Measurements from ENCODE around the gene SAMD4A. TPM values are rescaled to one million over a fixed set of nuclear protein-coding genes. Genes with fewer than 3 reads are reported as not detected.
A peak's percentile ranks its signal among the peaks of the same experiment; 100 is the strongest.

Gene SAMD4A
- total RNA-seq, 3 donors from 2014 or later: 28.5 to 44.6 (median 36.2) TPM

DNA sequence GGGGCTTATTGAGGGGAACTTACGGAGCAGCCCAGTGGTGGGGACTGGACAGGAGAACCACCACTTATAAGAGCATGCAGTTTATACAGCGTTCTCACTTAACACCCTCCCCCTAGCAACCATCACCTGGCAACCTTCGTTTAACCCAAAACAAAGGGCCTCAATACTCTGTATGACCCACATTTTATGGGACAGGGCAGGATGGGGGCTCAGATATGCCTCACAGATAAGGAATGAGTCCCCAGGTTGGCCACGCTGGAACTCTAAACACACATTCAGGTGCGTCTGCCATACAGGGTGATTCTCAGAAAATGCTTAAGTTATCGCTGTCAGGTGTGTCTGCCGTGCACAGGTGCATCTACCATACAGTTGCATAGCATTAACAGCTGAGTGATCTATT is 236.5 kb downstream of the SAMD4A start:
- H3K27ac ChIP-seq: no peak overlapping the region
- H3K4me3 ChIP-seq: no peak overlapping the region
- intact Hi-C loops (cut with DNase I; ENCODE audit: low total_unique reads): no loop called here
- H3K4me1 ChIP-seq: no peaks in the 10 kb centered on the region
- no peaks in the 10 kb centered on the region for H3K27me3 ChIP-seq
- no peak for DNase-seq (ENCODE audit: low spot score in 2 of 2)
- no peaks in the 10 kb centered on the region for H3K9me3 ChIP-seq
- no peaks in the 10 kb centered on the region for H3K36me3 ChIP-seq
- TF ChIP-seq POLR2AphosphoS5 (IDR thresholded peaks at IDR 0.05) (no peak), POLR2A (IDR thresholded peaks at IDR 0.05) (no peak)
- TF ChIP-seq, protein P1, sequence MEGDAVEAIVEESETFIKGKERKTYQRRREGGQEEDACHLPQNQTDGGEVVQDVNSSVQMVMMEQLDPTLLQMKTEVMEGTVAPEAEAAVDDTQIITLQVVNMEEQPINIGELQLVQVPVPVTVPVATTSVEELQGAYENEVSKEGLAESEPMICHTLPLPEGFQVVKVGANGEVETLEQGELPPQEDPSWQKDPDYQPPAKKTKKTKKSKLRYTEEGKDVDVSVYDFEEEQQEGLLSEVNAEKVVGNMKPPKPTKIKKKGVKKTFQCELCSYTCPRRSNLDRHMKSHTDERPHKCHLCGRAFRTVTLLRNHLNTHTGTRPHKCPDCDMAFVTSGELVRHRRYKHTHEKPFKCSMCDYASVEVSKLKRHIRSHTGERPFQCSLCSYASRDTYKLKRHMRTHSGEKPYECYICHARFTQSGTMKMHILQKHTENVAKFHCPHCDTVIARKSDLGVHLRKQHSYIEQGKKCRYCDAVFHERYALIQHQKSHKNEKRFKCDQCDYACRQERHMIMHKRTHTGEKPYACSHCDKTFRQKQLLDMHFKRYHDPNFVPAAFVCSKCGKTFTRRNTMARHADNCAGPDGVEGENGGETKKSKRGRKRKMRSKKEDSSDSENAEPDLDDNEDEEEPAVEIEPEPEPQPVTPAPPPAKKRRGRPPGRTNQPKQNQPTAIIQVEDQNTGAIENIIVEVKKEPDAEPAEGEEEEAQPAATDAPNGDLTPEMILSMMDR (IDR thresholded peaks at IDR 0.05): no peak

DNA sequence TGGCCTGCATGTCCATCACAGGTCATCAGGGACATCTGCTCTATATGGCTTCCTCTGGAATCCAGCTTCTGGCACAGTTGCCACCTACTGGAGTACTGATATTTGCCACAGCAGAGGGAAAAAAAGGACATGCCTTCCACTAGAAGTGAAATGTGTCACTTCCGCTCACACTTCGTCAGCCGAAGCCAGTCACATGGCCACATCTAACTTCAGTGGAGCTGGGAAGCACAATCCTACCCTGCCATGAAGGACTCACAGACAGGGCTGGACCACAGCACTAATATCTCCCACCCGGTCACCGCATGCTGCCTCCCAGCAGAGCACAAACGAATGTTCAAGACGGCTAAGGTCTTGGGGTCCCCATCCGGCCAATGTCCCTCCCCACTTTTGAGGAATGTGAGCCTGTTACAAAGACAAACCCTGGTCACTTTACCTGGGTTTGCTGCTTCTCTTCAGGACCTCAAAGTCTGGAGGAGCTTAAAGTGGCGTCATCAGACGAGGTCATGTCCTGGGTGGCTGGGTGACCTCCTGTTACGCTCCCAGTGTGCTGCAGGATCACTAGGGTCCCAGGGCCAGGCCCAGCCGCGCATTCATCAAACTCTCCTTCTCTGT is 237.1 kb downstream of the SAMD4A start:
- Histone ChIP-seq H3K9me3 (no peaks in the 10 kb centered on the region), H3K36me3 (no peaks in the 10 kb centered on the region), H3K27ac (no peak overlapping the region), H3K27me3 (no peaks in the 10 kb centered on the region), H3K4me1 (no peaks in the 10 kb centered on the region), H3K4me3 (no peak overlapping the region)
- no peak for DNase-seq (ENCODE audit: low spot score in 2 of 2)
- TF ChIP-seq POLR2A (IDR thresholded peaks at IDR 0.05) (no peak), POLR2AphosphoS5 (IDR thresholded peaks at IDR 0.05) (no peak)
- TF ChIP-seq, protein P1 (IDR thresholded peaks at IDR 0.05): no peak
- intact Hi-C loops (cut with DNase I; ENCODE audit: low total_unique reads): no loop called here

GRCh38 chr14:54804538-54805041 is 237.7 kb downstream of the SAMD4A start:
- no peak for DNase-seq (ENCODE audit: low spot score in 2 of 2)
- TF ChIP-seq, protein P1 (IDR thresholded peaks at IDR 0.05): no peak
- TF ChIP-seq POLR2A (IDR thresholded peaks at IDR 0.05): no peak
- TF ChIP-seq POLR2AphosphoS5 (IDR thresholded peaks at IDR 0.05): no peak

GRCh38 chr14:54805070-54805444 is 238.1 kb downstream of the SAMD4A start:
- no peak for TF ChIP-seq POLR2A (IDR thresholded peaks at IDR 0.05)
- TF ChIP-seq POLR2AphosphoS5 (IDR thresholded peaks at IDR 0.05): no peak
- TF ChIP-seq, protein P1 (IDR thresholded peaks at IDR 0.05): no peak
- no peaks in the 10 kb centered on the region for H3K4me1 ChIP-seq
- H3K27ac ChIP-seq: no peak overlapping the region
- peak overlapping the region in 2 of 3 donors; percentile 23 to 43 for H3K4me3 ChIP-seq
- H3K9me3 ChIP-seq: no peaks in the 10 kb centered on the region
- intact Hi-C loops (cut with DNase I; ENCODE audit: low total_unique reads): no loop called here
- no peaks in the 10 kb centered on the region for H3K27me3 ChIP-seq
- no peak for DNase-seq (ENCODE audit: low spot score in 2 of 2)
- no peaks in the 10 kb centered on the region for H3K36me3 ChIP-seq

More at GRCh38 chr14:54804538-54805041, 237.7 kb downstream of the SAMD4A start:
- H3K27me3 ChIP-seq: no peaks in the 10 kb centered on the region
- no peak overlapping the region for H3K27ac ChIP-seq
- H3K4me3 ChIP-seq: peak overlapping the region in 2 of 3 donors; percentile 23 to 43
- no peaks in the 10 kb centered on the region for H3K36me3 ChIP-seq
- intact Hi-C loops (cut with DNase I; ENCODE audit: low total_unique reads): no loop called here
- no peaks in the 10 kb centered on the region for H3K9me3 ChIP-seq
- no peaks in the 10 kb centered on the region for H3K4me1 ChIP-seq

DNA sequence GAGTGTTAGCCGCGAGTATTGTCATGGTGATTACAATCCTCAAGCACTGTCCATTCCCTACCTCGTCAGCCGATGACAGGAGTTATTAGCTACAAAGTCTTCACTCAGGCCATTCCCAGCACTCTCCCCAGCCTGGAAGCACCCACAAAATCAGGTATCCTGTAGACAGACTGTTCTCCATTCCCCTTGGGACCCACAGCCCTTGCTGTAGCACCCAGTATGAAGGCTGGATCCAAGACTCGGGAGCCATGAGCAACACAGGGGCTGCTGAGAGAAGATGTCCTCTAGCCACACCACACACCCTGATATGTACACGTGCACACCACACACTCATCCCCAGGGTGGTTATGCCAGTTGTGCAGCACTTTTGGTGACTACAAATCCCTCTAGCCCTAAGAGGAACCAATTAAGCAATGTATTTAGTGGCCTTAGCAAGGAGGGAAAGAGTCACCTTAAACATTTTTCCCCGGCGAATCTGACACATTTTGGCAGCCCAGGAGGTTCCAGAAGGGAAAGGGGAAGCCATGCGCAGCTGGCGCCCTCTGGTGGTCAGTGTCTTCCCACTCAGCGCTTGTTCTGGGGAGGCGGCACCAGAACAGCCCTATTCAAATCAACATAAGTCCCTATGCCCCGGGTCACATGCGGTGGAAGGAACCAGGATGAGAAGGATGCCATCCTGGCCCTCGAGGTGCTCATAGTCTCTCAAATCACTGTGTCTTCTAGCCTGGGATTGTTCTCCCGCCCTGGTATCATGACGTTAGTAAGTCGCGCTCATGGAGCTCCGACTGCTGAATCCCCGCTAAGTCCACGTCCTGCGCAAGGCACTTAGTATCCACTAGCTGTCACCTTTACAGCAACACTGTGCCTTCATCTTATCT is 238.8 kb downstream of the SAMD4A start:
- Histone ChIP-seq H3K4me3 (peak overlapping the region in 2 of 3 donors; percentile 1 to 44), H3K27me3 (no peaks in the 10 kb centered on the region), H3K4me1 (no peaks in the 10 kb centered on the region), H3K9me3 (no peaks in the 10 kb centered on the region), H3K36me3 (no peaks in the 10 kb centered on the region), H3K27ac (no peak overlapping the region)
- peak; percentile 74 to 80 for DNase-seq (ENCODE audit: low spot score in 2 of 2)
- intact Hi-C loops (cut with DNase I; ENCODE audit: low total_unique reads): no loop called here
- TF ChIP-seq POLR2A (IDR thresholded peaks at IDR 0.05): no peak
- peak in 1 of 3 donors; percentile 38 for TF ChIP-seq POLR2AphosphoS5 (IDR thresholded peaks at IDR 0.05)
- TF ChIP-seq, protein P1 (IDR thresholded peaks at IDR 0.05): peak; percentile 77 to 80 (median 79)
